IPS DF 4.7 (cell line): ENCODE data around the gene LCE1E.

Experiments used
- DNase-seq: peaks from one replicate; pipeline ENCODE4 v3.0.0-alpha.2; 2013; ENCODE audit warnings: low spot score; ENCODE audit errors: extremely low read depth

Gene LCE1E

DNA sequence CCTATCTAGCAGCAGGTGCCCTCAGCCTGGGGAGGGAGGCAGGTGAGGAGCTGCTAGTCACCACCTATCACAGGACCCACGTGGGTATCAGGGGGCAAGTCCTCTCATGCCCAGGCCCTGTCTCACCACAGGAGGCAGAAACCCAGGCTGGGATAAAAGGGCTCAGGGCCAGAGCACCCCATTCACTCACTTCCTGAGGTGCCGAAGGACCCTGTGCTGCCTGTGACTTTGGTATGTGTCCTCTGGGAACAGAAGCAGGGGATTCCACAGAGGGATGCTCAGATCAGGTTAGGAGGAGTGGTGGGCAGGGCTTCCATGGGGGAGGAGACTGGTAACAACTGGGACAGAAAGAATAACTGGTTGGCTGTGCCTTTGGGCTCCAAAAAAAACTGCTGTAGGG lies at the start of gene LCE1E:
TSS of gene LCE1E (plus strand) at position 181 of the 400 bp plus-strand sequence. CDS start 1,043 bp downstream, outside the sequence.
- no peak for DNase-seq

- DNase-seq = no peak
Measured at GRCh38 chr1:152737997-152738396, 48.1 kb upstream of the LCE1E start.

- no peak for DNase-seq
Measured at GRCh38 chr1:152739841-152740240, 46.2 kb upstream of the LCE1E start.

DNA sequence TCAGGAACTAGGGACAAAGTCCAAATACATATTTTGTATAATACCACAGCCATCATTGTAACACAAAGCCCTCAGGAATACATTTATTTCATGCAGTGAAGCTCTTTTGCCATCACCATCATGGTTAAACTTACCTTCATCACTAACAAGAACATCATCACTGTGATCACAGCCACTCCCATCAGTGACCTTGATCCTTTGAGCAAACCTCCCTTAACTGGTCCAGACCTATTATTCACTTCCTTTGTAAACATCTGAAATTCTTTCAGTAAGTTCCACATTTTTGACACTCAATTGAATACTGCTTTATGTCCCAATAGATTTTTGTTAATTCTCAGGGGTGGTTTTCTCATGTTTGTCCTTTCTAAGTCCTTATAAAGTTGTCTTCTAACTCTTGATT lies 44.4 kb upstream of the LCE1E start:
- no peak for DNase-seq

- DNase-seq = no peak
Measured at GRCh38 chr1:152743371-152744145, 42.5 kb upstream of the LCE1E start.

GRCh38 chr1:152745289-152745704 lies 40.8 kb upstream of the LCE1E start:
- DNase-seq = no peak

DNA sequence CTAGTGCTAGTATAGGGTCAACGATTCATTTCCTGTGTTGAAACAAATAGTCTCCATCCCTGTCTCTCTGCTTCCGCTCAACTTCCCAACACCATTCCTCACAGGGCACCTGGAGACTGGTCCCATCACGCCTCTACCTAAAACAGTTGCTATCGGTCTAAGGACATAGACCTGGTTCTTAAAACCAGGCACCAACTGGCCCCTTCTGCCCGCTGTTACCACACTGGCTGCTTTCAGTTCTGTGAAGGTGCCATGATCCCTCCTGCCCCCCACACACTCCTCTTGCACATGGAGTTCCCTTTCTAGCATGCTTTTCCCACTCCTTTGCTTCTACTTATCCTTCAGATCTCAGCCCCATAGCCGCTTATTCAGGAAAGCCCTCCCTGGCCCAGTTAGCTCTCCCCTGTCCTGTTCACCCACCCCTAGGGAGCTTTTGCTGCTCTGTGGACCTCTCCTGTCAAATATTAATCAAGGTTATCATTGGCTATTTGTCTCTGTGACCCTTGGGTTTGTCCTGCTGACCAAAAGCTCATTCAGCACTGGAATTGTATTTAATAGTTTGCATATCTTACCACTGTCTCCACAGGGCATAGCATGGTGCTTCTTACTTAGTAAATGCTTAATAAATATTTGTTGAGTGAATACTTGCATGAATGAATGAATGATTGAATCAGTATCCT lies 40.2 kb upstream of the LCE1E start:
- no peak for DNase-seq

GRCh38 chr1:152747831-152748230 lies 38.2 kb upstream of the LCE1E start:
- DNase-seq = no peak

GRCh38 chr1:152752225-152752624 lies 33.8 kb upstream of the LCE1E start:
- no peak for DNase-seq

DNA sequence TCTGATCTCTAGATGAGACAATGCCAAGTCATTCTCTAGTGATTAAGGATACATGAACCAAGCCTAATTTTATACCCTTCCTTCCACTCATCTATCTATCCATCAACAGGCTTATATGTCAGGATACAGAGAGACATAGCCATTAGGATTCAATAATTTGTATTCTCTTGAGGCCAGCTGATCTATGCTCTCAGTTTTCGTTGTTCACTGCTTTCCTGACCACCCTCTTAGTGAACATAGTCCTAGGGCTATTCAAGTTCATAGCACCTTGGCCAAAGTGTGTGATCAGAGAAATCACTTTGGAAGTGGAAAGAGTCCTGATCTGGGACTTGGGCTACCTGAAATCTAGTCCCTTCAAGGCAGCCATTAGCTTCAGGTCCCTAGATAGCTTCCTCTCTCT lies 32.5 kb upstream of the LCE1E start:
- DNase-seq = no peak

DNA sequence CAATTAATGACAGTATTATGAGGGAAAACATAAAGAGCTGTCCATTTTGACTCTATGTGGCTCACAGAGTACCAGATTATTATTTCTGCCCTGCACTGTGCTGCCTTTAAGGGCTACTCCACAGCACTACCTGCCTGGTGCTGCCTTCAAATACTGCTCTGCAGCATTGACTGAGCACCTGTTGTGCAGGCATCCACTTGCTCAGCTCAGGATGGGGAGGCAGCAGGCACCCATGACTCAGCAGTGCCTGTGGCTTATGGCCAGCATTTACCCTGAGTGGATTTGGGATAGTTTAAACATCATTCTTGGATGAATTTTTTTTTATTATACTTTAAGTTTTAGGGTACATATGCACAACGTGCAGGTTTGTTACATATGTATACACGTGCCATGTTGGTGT lies 29.2 kb upstream of the LCE1E start:
- DNase-seq = no peak

DNA sequence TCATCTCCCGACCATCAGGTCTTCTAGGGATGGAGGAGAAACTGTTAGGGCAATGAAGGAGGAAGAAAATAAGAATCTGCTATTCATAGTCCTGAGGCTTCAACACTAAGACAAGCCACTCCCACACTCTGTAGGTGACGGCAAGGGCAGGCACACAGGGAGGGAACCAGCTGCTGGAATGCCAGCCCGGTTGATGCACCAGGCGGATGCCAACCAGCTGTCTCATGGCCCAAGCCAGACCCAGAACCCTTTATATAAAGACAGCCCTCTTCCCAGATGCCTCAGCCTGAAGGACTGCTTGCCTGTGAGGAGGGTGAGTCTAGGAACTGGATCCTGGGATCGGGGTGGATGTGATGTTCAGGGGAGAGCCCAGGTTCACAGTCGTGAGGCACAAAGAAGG lies 28.3 kb upstream of the LCE1E start, which contains the start of gene KPRP:
TSS of gene KPRP (plus strand) at position 279 of the 400 bp plus-strand sequence. CDS start 1,564 bp downstream, outside the sequence.
- no peak for DNase-seq

- no peak for DNase-seq
Measured at GRCh38 chr1:152758636-152759035, 27.4 kb upstream of the LCE1E start.

DNA sequence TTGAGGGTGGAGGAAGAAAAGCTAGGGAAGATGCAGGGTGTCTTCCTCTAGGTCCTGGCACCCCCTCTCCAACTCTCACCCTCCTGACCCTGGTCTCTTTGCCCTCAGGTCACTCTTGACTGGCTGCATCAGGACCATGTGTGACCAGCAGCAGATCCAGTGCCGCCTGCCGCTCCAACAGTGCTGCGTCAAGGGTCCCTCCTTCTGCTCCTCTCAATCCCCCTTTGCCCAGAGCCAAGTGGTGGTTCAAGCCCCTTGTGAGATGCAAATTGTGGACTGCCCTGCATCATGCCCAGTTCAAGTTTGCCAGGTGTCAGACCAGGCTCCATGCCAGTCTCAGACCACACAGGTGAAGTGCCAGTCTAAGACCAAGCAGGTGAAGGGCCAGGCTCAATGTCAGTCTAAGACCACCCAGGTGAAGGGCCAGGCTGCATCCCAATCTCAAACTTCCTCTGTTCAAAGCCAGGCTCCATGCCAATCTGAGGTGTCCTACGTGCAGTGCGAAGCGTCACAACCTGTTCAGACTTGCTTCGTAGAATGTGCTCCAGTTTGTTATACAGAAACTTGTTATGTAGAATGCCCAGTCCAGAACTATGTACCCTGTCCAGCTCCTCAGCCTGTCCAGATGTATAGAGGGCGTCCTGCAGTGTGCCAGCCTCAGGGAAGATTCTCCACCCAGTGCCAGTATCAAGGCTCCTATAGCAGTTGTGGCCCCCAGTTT lies 26.4 kb upstream of the LCE1E start:
- DNase-seq = no peak

GRCh38 chr1:152760551-152761190 lies 25.4 kb upstream of the LCE1E start:
- no peak for DNase-seq

DNA sequence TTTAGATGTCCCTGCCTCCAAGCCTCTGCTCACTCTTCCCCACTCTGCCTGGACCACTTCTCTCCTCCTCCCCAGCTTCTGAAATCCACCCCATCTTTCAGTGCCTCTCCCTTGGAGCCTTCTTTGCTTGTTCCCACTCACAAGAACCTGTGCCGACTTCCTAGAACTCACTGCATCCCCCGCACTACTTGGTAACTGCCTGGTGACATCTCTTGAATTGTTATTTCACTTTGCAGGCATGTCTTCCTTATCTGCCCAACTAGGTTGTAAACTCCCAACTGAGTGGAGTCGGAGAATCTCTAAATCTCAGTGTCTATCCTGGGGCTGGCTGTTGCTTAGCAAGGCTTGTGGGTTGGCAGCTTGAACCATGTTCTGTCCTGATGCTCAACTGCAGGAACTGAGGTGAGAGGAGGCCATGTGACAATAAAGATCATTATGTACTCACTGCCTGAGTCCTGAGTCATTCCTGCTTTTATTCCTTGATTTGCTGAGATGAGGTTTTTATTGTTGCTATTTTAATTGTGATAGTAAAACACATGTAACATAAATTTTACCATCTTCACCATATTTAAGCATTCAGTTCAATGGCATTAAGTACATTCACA lies 24.3 kb upstream of the LCE1E start:
- no peak for DNase-seq

GRCh38 chr1:152768847-152769533 lies 17.1 kb upstream of the LCE1E start:
- DNase-seq = no peak

DNA sequence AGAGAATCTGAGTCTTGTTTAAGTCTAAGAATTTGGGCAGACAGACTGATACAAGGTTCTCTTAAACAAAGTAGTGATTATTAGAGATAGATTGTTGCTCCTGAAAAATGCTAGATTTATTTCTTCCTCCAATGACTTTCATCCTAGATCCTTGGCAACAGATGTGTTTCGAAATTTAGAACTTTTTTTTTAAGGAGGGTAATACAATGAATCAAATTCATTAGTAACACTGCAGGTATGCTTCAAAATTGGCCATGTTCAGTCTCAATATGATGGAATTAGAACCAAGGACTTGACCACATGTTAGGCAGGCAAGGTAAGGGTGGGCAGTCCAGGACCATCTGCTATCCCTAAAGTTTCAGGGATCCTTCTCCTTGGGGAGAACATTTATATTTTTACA lies 15.6 kb upstream of the LCE1E start:
- no peak for DNase-seq

DNA sequence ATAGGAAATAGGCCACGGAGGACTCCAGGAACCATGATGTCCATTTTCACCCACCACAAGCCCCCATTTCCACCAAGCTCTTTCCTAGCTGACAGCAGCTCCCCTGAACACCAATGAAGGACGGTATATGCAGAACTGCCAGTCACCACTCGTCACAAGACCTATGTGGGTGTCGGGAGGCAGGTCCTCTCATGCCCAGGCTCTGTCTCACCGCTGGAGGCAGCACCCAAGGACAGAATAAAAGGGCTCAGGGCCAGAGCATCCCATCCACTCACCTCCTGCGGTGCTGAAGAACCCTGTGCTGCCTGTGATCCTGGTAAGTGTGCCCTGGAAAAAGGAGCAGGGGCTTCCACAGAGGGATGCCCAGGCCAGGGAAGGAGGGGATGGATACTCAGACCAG lies 11.2 kb upstream of the LCE1E start, which contains the start of gene LCE1F:
TSS of gene LCE1F (plus strand) at position 266 of the 400 bp plus-strand sequence. CDS start 1,232 bp downstream, outside the sequence.
- no peak for DNase-seq

GRCh38 chr1:152776361-152776760 lies 9.7 kb upstream of the LCE1E start:
- DNase-seq = no peak
